ENCODE results near the gene SLC16A10.
A peak's percentile ranks its signal among the peaks of the same experiment; 100 is the strongest.

The SLC16A10 gene

DNA sequence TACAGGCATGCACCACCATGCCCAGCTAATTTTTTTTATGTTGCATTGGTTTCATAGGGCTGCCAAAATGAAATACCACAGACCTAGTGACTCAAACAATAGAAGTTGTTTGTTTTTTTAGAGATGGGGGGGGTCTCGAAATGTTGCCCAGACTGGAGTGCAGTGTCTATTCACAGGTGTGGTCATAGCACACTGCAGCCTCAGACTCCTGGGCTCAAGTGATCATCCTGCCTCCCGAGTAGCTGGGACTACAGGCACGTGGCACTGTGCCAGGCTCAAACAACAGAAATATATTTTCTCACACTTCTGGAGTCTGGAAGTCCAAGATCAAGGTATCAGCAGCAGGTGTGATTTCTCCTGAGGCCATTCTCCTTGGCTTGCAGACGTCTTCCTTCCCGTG, 6.6 kb upstream of the SLC16A10 start:
- no peak for DNase-seq

DNA sequence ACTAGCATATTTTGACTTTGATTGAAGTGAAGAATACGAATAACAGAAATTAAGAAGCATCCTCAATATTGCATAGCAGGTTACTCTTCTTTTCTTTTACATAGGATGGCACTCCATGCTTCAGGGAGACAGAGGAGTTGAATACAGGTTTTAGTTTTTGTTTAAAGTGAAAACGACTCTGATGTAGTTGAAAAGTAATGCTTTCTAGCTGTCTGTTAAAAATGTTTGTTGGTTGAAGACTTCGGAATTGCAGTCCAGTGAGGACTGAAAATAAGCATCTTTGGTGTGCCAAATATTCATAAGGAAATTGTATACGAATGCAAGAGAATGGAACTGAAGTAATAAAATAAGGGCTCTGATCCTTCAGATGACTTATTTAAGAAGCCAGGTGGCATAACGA, 618 bp upstream of the SLC16A10 start:
- DNase-seq: no peak

DNA sequence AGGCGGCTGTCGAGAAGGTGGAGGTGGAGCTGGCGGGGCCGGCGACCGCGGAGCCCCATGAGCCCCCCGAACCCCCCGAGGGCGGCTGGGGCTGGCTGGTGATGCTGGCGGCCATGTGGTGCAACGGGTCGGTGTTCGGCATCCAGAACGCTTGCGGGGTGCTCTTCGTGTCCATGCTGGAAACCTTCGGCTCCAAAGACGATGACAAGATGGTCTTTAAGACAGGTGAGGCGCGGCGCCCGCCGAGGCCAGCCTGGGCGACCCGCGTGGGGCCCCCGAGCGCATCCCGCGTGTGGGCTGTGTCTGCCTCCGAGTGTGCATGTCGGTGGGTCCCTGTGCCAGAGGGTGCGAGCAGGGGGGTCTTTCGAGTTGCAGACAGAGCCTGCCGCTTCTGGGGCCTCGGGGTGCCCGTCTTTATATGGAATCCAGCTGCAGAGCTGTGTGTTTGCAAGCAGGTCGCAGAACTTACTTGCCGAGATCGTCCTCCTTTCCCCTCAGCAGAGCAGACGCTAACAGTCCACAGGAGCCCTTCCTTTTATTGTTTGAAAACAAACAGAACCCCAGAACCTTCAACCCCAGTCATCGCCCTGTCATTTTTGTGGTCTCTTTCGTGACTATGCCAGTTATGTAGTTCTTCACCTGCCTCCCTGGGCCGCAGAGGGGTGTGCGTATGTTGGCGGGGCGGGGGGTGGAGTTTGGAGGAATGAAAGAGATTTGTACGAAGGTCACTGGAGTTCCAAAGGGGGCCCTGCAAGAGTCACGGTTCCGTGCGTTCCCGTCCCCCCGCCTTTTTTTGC, 766 bp downstream of the SLC16A10 start:
- DNase-seq: peak in 19 of 56 donors; percentile 3 to 46 (median 20)

DNA sequence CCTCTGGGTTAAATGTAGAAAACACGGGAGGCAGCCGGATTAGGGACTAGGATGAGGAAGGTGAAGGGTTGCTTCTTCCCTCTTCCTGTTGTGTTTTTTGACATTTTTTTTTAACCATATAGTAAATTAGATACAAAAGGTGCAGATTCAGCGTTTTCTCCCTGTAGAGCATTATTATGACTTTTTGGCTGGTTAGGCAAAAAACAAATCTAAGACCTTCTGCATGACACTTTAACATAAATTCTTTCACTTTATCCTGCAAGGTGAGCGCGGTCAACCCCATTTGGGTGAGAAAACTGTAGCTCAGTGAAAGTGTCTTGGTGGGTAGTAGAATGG, 1.3 kb downstream of the SLC16A10 start:
- no peak for DNase-seq

DNA sequence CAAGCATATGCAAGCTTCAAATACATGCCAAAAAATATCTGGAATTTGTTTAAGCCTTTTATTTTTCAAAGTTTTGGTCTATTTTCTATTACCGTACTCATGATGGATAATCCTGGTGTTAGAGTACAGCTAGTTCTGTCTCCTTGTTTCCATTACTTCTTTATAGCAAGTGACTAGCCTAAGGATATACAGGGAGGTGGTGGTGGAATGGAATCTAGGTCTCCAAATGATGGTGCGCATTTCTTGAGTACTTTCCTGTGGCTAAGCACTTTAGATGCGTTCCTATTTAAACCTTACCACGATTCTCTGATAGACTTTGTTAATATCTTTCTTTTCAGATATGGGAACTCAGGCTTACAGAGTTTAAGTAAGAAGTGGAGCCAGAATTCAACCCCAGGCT, 3.5 kb downstream of the SLC16A10 start:
- DNase-seq: no peak

GRCh38 chr6:111091987-111092386, 4.7 kb downstream of the SLC16A10 start:
- no peak for DNase-seq

GRCh38 chr6:111095488-111095887, 8.2 kb downstream of the SLC16A10 start:
- peak in 5 of 56 donors; percentile 4 to 16 (median 9) for DNase-seq

GRCh38 chr6:111096246-111096645, 8.9 kb downstream of the SLC16A10 start:
- DNase-seq: no peak

DNA sequence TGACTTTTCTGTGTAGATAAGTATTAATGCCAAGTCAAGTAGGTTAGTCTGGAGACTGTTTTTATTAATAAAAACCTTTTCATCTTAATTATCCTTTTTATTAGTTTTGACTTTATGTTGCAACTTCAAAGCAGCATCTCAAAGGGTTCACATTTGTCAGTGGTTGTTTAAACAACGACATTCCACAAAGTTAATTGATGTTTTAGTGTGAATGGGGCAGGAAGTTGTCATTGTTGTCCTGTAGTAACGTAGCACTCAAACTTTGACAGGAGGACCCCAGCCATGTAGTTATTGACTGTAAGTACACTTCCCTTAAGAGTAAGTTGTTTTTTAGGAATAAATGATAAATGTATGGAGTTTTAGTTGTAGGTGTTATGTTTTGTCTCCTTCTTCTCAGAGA, 11.3 kb downstream of the SLC16A10 start:
- no peak for DNase-seq

DNA sequence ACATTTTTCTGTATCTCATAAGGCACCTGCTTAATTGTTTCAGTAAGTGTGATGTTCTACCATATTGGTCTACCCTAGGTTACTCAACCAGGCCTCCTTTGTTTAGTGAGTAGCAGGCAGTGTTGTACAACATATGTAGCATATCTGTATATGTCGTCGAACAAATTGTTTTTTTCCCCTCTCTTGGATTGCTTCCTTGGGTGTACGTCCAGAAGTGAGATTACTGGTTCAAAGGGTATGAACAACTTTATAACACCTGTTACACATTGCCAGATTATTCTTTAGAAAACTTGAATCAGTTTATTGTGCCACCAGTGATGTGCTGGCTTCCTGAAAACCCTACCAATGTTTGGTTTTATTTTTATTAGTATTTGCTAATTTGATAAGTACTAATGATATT, 14.7 kb downstream of the SLC16A10 start:
- no peak for DNase-seq

- DNase-seq: peak in 1 of 56 donors; percentile 6
Measured at GRCh38 chr6:111105578-111105977, 18.3 kb downstream of the SLC16A10 start.

GRCh38 chr6:111107589-111107988, 20.3 kb downstream of the SLC16A10 start:
- DNase-seq: no peak

- no peak for DNase-seq
Measured at GRCh38 chr6:111110036-111110435, 22.7 kb downstream of the SLC16A10 start.

DNA sequence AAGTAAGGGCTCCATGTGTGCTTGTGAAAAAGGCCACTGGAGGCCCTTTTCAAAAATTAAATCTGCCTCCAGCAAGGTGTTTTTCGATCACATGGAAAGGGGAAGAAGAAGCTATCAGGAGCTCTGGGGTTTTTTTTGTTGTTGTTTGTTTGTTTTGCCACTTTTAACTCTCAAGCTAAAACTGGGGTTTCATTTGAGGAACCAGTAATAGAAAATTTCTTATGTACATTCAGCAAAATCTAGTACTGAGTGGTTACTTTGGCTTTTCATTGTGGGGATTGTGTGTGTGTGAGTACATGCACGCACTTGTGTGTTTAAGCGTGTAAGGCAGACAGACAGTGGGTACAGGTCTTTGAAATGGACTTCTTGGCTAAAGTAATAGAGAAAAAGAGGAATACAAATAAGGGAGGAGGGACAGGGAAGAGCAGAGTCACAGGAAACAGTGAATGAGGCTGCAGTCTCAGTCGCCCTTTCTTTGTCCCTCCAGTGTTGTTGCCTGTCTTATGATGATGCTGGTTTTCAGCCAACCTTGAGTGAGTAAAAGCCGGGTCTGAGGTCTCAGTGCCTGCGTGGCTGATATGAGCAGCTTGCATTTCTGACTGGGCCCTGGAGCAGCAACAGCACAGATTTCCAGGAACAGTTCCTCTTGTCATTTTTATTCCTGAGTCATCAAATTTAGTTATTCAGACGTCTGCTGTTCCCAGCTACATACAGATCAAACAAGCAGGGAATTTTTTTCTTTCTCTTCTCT, 26.2 kb downstream of the SLC16A10 start:
- peak in 9 of 56 donors; percentile 1 to 41 (median 7) for DNase-seq

GRCh38 chr6:111114087-111114443, 26.8 kb downstream of the SLC16A10 start:
- no peak for DNase-seq

DNA sequence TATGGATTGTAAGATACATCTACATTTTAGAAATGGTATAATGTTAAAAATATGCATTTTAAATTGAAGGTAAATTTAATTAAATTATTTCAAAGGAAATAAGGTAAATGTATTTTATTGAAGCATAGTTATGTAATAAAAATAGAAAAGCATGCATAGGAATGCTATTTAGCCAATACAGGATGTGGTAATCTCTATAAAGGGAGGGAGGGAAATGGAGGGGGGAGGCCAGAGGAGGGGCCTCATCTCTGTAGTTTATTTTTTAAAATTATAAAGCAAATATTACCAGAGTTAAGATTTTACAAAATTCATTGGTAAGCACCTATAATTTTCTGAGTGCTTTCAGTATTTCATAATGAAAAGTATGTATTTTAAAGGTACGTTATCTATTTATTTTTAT, 27.2 kb downstream of the SLC16A10 start:
- no peak for DNase-seq

GRCh38 chr6:111118826-111119225, 31.5 kb downstream of the SLC16A10 start:
- no peak for DNase-seq

DNA sequence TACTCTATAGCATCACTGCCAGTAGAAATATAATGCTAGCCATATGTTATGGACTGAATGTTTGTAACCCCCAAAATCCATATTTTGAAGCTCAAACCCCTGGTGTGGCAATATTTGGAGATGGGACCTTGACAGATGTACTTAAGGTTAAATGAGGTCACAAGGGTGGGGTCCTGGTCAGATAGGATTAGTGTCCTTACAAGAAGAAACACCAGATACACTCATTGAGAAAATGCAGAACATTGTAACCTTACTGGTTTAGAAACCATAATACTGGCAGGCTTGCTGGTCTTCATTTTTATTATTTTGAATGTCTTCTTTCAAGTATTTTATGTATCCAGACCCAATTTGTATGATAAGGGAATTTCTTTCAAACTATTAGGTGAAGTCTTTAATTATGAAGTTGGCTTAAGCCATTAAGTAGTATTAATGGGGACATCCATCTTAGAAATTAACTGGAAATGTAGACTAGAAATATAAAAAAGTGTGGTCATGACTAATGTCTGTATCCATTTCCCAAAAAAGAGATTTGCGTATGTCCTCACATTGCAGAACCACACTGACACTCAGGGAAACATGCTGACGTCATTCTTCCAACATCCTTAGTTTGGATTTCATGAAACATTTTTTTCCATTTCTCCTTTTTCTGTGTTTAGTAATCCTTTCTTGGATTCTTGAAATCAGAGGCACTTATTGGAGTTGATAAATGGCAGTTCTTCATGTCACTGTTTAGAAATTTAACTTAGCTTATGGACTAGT, 32.4 kb downstream of the SLC16A10 start:
- no peak for DNase-seq

DNA sequence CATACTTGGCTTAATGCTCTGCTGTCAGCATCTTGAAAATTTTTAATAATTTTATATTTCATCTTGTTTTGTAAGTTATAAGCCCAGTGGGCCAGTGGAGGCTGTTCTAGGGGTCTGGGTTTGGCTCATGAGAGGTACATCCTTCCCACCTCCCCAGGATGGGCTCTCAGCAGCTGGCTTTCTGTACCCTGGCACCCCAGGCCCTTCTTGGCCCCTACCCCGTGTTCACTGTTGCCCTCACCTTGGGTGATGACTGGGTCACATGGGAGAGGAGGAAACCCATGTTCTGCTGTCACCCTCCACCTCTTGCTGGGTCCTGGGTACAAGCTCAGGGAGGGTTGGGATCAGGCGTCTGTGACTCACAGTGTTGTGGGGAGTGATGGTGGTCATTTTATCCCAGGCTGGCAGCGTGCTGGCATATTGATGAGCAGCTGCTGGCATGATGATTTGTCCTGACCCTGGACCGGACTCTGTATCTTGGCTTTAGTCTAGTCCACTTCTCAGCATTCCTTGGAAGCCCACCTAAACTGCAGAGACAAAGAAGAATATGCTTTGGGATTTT, 34.6 kb downstream of the SLC16A10 start:
- DNase-seq: no peak

DNA sequence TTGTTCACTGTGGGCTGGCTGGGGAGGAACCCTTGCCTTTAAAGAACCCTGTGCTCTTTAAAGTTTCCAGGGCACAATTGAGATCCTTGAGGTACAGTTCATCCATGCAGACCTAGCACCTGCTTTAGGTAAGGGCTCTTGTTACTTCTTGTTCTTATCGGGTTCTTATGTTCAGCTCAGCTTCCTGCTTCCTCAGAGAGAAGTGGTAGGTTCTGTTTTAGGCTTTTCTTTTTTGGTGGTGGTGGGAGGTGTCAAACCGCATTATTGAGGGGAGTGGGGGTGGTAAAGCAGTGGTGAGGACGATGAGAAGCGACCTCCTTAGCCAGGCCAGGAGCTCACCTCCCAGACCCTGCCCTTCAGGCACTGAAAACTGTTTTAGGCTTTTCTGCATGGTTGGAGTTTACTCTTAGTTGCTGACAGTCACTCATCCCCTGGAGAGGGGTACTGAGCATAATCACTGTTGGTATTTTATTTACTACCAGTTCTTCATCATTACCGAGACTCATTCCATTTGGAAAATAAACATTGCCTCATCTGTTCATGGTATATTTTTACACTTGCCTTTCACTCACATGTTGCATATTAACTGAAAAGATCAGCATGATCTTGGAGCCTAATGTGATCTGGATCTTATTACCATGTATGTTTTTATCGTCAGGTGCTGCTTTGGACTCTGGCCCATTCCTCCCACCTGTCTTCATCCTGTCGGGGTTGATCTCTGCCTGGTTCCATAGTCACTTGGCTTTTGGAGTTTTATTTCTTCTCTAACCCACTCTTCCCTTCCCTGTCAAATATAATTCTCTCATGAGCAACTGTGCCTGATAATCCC, 35.4 kb downstream of the SLC16A10 start:
- no peak for DNase-seq

DNA sequence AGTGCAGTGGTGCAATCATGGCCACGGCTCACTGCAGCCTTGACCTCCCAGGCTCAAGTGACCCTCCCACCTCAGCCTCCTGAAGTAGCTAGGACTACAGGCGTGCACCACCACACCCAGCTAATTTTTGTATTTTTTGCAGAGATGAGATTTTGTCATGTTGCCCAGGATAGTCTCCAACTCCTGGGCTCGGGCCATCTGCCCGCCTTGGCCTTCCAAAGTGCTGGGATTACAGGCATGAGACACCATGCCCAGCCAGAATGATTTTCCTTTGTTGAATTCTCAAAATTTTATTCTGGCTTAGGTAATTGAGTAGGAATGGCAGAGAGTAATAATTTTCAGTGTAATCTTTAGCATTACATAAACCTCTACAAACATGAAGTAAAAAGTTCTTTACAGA, 37.1 kb downstream of the SLC16A10 start:
- no peak for DNase-seq
